ENCODE measurements around the gene PDIA3.
"Not testable (repeated sequence)": the region's sequence is repeated elsewhere in the genome, so short reads cannot be mapped to it uniquely, and the experiment has no call there.

Gene PDIA3

GRCh38 chr15:43746245-43746902, at the start of gene PDIA3:
Gene PDIA3, plus strand, starts transcription at chr15:43746438. Its CDS starts 102 bp downstream, at chr15:43746540.
- DNase-seq (ENCODE audit: low read depth) = peak; percentile 84

DNA sequence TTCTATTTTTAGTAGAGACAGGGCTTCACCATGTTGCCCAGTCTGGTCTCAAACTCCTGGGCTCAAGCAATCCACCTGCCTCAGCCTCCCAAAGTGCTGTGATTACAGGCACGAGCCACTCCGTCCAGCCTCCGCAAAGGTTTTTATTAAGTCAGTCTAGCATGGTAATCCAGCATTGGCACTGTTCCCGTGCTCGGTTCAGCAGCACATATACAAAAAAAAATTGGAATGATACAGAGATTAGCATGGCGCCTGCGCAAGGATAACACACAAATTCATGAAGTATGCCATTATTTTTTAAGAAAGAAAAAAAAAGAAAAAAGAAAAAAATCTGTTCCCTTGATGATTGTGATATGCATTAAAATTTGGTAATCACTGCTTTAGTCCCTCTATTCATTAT, 44.1 kb upstream of the PDIA3 start:
- DNase-seq (ENCODE audit: low read depth) = no peak

- DNase-seq (ENCODE audit: low read depth) = no peak
These were observed 43.4 kb upstream of the PDIA3 start for GRCh38 chr15:43702701-43703424.

- DNase-seq (ENCODE audit: low read depth) = not testable (repeated sequence)
These were observed 35.7 kb upstream of the PDIA3 start for GRCh38 chr15:43710431-43711131.

DNA sequence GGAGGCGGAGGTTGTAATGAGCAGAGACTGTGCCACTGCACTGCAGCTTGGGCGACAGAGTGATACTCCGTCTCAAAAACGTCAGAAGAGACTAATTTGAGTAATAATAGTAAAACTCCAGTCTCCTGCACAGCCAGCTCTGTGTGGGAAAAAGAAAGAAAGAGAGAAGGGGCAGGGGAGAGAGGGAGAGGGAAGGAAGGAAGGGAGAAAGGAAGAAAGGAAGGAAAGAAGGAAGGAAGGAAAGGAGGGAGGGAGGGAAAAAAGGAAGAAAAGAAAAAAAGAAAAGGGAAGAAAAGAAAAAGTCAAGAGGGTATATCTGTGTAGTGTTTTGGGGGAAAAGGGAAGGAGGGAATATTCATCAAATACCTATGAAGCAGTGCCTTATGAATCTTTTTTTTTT, 23.1 kb upstream of the PDIA3 start:
- no peak for DNase-seq (ENCODE audit: low read depth)

- DNase-seq (ENCODE audit: low read depth) = not testable (repeated sequence)
These were observed 19.9 kb upstream of the PDIA3 start for GRCh38 chr15:43726306-43726705.

DNA sequence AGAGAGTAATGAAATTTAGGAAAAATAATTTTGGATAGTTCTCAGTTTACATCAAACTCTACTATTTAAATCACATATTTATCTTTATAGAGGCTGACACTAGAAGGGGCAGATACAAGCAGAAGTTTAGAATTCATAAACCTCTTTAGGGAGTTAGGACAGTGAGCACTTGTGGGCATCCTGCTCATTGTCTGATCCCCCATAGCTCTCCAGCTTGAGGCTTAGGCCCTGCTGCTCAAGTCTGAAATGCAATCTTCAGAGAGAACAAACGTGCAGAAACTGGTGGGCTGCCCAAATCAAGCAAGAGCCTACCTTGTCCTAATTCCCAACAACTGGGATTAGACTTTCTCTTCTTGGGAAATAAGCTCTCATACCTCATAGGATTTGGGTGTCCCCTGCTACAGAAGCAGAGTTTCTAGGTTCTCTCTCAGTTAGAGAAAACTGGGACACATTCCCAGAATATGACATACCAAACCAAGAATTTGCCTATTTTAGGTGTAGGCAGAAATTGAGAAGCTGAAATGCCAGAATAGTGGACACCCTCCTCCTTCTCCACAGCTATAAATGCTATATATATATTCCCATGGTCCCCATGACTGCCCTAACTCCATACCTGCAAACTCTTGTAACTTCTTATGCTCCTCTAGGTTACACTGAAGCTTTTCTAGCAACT, 18.0 kb upstream of the PDIA3 start:
- DNase-seq (ENCODE audit: low read depth) = not testable (repeated sequence)

GRCh38 chr15:43735416-43735815, 10.8 kb upstream of the PDIA3 start:
- DNase-seq (ENCODE audit: low read depth) = no peak

DNA sequence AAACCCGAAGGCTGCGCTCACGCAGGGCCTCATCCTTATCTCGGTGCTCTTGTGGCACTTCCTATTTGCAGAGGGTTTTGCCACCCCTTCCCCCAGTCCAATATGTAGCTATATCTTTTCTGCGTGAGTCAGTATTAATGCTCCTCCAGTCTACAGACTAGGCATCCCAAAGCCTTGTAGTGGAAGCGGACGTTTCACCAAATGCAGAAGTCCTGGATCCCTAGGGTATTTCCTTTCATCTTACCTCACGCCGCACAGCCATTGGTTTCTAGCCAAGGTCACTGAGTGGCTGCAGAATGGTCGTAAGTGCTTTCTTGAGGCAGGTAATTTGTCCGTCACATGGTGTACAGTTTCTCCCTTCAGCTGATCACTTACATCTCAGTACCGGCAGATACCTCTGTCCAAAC, 668 bp downstream of the PDIA3 start:
- not testable (repeated sequence) for DNase-seq (ENCODE audit: low read depth)

DNA sequence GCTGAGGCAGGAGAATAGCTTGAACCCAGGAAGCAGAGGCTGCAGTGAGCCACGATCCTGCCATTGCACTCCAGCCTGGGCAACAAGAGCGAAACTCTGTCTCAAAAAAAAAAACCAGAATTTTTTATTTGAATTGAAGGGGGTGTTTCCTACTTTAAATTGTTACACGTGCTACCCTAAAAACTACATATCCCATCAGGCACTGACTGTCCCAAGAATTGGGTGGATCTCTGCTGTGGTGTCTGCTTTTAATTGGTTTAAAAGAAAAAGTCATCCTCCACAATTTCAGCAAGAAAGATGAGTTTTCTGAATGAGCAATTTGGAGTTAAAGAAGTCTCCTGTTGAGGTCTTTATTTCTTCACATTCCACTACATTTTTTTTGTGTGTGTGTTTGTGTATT, 2.1 kb downstream of the PDIA3 start:
- DNase-seq (ENCODE audit: low read depth) = no peak

DNA sequence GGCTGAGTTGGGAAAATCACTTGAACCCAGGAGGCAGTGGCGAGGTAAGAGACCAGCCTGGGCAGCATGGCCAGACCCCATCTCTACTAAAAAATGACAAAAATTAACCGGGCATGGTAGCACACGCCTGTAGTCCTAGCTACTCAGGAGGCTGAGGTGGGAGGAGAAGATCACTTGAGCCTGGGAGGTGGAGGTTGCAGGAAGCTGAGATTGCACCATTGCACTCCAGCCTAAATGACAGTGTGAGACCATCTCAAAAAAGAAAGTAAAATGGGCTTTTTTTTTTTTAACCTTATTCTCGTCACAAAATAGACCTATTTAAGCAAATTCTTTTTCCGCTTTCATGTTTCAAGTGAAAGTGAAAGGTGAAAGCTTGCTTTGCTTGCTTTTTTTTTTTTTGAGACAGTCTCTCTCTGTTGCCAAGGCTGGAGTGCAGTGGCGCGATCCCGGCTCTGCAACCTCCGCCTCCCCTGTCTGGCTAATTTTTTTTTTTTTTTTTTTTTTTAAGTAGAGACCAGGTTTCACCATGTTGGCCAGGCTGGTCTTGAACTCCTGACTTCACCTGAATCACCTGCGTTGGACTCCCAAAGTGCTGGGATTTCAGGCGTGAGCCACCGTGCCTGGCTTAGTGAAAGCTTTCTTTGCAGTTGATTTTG, 3.6 kb downstream of the PDIA3 start:
- no peak for DNase-seq (ENCODE audit: low read depth)

DNA sequence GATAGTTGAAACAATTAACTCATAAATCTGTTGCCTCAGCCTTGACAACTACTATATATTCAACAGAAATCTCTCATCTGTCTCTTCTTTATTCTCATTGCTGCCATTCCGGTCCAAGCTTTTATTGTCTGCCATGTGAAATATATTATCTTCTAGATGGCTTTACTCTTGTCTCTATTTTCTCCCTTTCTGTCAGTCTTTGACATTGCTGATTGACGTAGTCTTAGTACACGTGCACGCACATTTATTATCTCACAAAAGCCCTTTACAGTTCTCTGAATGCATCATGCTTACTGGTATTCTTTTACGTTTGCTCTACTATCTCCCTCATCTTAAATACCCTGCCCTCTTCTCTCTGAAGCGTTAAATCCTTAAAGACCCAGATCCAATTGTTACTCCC, 5.6 kb downstream of the PDIA3 start:
- DNase-seq (ENCODE audit: low read depth) = no peak

DNA sequence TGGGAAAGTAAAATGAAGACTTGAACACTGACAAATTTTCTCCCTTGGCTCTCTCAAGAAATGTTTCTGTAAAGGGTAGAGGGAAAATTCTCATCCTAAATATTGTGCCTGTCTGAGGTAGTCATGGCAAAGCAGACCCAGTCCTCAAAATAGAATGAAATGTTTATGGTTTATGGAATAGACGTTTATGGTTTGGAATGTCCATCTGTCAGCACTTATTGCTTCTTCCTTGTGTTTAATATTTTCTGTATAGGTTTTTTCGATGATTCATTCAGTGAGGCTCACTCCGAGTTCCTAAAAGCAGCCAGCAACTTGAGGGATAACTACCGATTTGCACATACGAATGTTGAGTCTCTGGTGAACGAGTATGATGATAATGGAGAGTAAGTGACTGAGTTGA, 16.6 kb downstream of the PDIA3 start:
- DNase-seq (ENCODE audit: low read depth) = no peak

GRCh38 chr15:43763819-43764446, 17.7 kb downstream of the PDIA3 start:
- DNase-seq (ENCODE audit: low read depth) = no peak

DNA sequence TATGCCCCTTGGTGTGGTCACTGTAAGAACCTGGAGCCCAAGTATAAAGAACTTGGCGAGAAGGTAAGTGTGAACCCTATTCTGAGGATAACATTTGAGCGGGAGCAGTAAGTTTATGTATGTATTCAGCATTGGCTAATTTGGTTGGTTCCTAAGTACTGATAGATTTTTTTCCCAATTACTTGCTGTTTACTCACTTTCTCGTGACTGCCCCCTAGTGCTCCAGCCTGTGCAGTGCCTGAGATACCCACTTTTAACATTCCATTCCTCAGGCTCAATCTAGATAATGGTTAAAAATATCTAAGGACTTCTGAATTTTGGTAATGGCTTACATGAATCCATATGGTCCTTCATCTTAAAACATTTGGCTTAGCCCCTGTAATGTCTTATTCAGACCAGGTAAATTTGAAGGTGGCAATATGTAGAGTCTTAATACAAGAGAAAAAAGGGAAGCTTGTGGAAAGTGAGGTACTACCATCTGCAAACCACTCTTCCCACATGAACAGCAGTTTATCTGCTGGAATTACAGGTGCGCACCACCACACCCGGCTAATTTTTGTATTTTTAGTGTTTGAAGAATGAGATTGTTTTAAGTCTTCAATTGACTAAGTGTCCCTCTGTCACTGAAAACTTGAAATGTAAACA, 23.5 kb downstream of the PDIA3 start:
- DNase-seq (ENCODE audit: low read depth) = peak; percentile 46

DNA sequence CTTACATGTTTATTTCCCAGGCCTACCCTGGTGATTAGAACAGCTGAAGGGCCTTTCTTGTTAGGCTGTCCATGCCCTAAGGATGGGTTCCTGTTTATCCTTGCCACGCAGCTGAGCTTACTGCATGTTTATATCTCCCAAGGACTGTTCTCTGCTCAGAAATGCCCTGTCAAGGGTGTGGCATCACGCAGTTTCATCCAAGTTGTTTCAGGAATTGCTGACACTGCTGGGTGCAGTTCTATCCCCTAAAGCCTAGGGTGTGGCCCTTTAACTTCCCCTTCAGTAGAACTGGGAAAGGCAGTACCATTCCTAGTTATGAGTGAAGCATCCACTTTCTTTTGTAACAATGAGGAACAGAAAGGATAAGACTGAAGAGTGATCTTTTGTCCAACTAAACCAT, 25.6 kb downstream of the PDIA3 start:
- DNase-seq (ENCODE audit: low read depth) = no peak

DNA sequence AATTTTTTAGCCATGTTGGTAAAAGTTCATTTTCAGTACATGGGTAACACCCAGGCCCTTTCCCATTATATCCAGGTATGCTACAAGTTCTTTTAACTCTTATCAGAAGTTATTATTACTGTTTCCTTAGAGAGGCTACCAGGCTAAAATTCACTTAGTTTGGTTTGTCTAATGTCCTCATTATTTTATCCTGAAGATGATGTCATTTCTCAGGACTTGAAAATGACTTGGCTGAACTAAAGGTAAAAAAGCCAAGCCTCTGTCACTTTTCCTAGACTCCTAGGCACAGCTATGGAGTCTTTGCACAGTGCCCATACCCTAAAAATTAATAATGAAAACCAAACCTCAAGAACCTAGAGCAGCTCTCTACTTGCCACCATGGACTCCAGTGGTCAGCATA, 26.4 kb downstream of the PDIA3 start:
- no peak for DNase-seq (ENCODE audit: low read depth)

DNA sequence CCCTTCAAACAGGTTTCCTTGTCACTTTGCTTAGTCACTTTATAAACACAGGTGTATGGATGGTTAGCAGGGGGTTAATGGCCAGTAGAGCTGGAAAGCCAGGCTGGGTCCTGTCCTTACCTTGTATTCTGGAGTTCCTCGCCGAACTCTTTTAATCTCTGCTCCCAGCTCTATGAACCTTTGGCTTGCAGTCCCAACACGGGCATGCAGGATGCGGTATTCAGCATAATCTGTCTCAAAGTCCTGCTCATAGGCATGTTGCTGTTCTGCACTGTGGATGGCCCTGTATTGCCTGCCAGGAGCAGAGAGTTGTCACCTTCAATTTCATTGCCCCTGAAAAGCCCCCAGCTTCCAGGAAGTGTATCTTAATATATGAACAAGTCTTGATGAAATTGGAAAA, 27.8 kb downstream of the PDIA3 start:
- no peak for DNase-seq (ENCODE audit: low read depth)

- no peak for DNase-seq (ENCODE audit: low read depth)
These were observed 29.2 kb downstream of the PDIA3 start for GRCh38 chr15:43775411-43775965.

GRCh38 chr15:43776101-43776717, 30.0 kb downstream of the PDIA3 start:
- DNase-seq (ENCODE audit: low read depth) = no peak
